Bronchial epithelial cell (primary cell): Measurements from ENCODE around the gene ZNF548. TPM values are rescaled to one million over a fixed set of nuclear protein-coding genes. Genes with fewer than 3 reads are reported as not detected.
"Not testable (repeated sequence)": the region's sequence is repeated elsewhere in the genome, so short reads cannot be mapped to it uniquely, and the experiment has no call there.

Experiments
- DNase-seq: peaks from one replicate; pipeline ENCODE4 v3.0.0-alpha.2; 2010; ENCODE audit warnings: low read depth
- FAIRE-seq: peaks from 2 replicates; lab custom pipeline; 2011; peaks lifted over from hg19 to GRCh38; lab: Jason Lieb, UNC
- H3K27me3 ChIP-seq: 2 replicates; pipeline ENCODE4 v1.5.1; 2011; ENCODE audit warnings: low read length; ENCODE audit not compliant: control insufficient read depth, insufficient read depth
- H3K36me3 ChIP-seq: 2 replicates; pipeline ENCODE4 v1.5.1; 2011; ENCODE audit warnings: low read length; ENCODE audit not compliant: control insufficient read depth, insufficient read depth
- H3K4me3 ChIP-seq: 2 replicates; pipeline ENCODE4 v1.5.1; 2011; ENCODE audit warnings: mild to moderate bottlenecking, low read depth, low read length, control low read depth
- CTCF ChIP-seq: IDR thresholded peaks from 2 replicates; pipeline ENCODE4 v1.5.1; 2011; ENCODE audit warnings: mild to moderate bottlenecking, moderate library complexity, low read length, control low read depth, inconsistent platforms; ENCODE audit not compliant: insufficient read depth, severe bottlenecking
- total RNA-seq: library from RNA; depleted of rRNA; stranded (reverse); fragments of >200 nt; gene quantifications from 2 replicates; pipeline ENCODE4 v1.2.1, GENCODE V29; 2014

The ZNF548 gene
- total RNA-seq, 1 donor from 2014 or later: 31.9 TPM

- Histone ChIP-seq H3K4me3 (no peak overlapping the region), H3K36me3 (no peaks in the 10 kb centered on the region), H3K27me3 (no peaks in the 10 kb centered on the region)
- no peak for DNase-seq
- TF ChIP-seq CTCF: no peak
- no peak for FAIRE-seq
Observed at GRCh38 chr19:57366776-57367175, 22.9 kb upstream of the ZNF548 start.

GRCh38 chr19:57374179-57374578 lies 15.5 kb upstream of the ZNF548 start:
- DNase-seq (no peak), FAIRE-seq (no peak)
- Histone ChIP-seq H3K36me3 (peaks cover 8% of the 10 kb centered on the region), H3K4me3 (no peak overlapping the region), H3K27me3 (no peaks in the 10 kb centered on the region)
- no peak for TF ChIP-seq CTCF

- not testable (repeated sequence) for H3K36me3 ChIP-seq, H3K27me3 ChIP-seq, DNase-seq, H3K4me3 ChIP-seq, FAIRE-seq
Observed at GRCh38 chr19:57374647-57375046, 15.0 kb upstream of the ZNF548 start.

- TF ChIP-seq CTCF: no peak
- no peak for FAIRE-seq
- Histone ChIP-seq H3K4me3 (no peak overlapping the region), H3K36me3 (peaks cover 8% of the 10 kb centered on the region), H3K27me3 (no peaks in the 10 kb centered on the region)
- DNase-seq: no peak
Observed at GRCh38 chr19:57376151-57376550, 13.5 kb upstream of the ZNF548 start.

- H3K36me3 ChIP-seq: peaks cover 4% of the 10 kb centered on the region
- DNase-seq: no peak
- FAIRE-seq: no peak
- H3K27me3 ChIP-seq: no peaks in the 10 kb centered on the region
- no peak overlapping the region for H3K4me3 ChIP-seq
- no peak for TF ChIP-seq CTCF
Observed at GRCh38 chr19:57377498-57378146, 12.0 kb upstream of the ZNF548 start.

- no peak for TF ChIP-seq CTCF
- H3K27me3 ChIP-seq: no peaks in the 10 kb centered on the region
- H3K4me3 ChIP-seq: no peak overlapping the region
- H3K36me3 ChIP-seq: no peaks in the 10 kb centered on the region
- FAIRE-seq (no peak), DNase-seq (no peak)
Observed at GRCh38 chr19:57380923-57381322, 8.7 kb upstream of the ZNF548 start.
